Skeletal muscle cell (primary cell): ENCODE measurements around the gene ASTL.
"Not testable (repeated sequence)": the region's sequence is repeated elsewhere in the genome, so short reads cannot be mapped to it uniquely, and the experiment has no call there.

Experiments used
- DNase-seq: peaks from one replicate; pipeline ENCODE4 v3.0.0-alpha.2; 2010; ENCODE audit warnings: low read depth
- H3K4me3 ChIP-seq: 2 replicates; pipeline ENCODE4 v1.5.1; 2011; ENCODE audit warnings: low read depth, mild to moderate bottlenecking, control low read depth, low read length, moderate library complexity

ASTL gene

GRCh38 chr2:96147593-96148201 is 9.4 kb upstream of the ASTL start:
- DNase-seq, result no peak
- H3K4me3 ChIP-seq, result no peak overlapping the region

DNA sequence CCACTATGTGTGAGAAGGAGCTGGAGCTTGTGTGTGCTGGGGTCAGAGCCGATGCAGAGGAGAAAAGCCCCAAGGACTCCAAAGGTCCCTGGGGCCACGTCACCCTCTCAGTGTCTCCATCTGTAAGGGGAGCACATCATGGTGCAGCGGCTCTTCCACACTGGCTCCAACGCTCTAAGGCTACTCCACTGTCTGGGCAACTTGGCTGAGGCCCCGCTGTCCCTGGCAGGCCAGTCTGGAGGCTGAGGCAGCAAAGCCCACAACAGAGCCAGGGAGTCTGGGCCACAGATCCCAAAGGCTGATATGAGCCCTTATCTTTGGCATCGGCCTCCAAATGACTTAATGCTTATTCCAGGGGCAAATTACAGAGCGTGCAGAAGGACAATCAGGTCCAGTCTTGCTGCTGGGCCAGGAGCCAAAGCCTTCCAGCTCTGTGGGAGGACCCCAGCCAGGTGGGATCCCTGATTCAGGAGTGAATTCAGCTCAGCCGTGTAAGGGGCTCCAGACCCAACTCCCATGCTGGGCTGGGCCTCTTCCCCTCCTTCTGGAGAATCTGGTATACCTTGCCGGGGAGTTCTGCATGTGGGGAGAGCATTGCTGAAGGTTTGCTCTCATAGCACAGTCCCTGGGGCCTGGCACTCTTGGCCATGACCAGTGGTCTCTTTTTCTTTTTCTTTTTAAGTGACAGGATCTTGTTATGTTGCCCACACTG is 8.7 kb upstream of the ASTL start:
- H3K4me3 ChIP-seq, result no peak overlapping the region
- no peak for DNase-seq

DNA sequence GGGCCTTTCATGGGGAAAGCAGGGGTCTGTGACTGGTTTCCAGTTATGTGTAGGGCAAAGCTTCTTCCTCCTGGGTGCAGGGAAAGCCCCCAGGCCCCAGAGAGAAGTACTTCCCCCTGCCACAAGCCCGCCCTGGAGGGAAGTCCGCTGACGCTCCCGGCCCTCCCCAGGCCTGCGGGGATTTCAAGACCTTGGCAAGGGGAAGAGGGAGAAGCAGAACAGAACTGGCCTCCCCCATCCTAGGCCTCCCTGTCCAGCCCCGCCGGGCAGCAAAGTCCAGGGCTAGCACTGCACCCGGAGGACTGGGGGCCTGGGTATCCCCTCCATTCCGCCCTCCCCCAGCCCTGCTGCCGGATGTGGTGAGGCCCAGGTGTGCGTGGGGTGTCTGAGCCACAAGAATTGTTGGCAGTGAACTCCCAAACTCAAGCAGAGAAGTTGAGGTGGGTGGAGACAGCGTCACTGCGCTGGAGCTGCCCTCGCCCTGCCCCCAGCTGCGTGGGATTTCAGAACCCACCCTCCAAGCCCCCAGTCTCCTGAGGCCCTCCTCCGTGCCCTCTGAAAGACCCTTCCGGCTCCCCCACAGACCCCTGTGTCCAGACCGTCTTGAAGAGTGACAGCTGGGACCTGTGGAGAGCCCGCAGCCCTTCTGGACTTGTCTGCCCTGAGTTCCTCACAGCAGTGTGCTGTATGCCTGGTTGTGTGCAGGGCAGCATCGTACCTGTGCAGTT is 8.0 kb upstream of the ASTL start:
- H3K4me3 ChIP-seq, result no peak overlapping the region
- no peak for DNase-seq

DNA sequence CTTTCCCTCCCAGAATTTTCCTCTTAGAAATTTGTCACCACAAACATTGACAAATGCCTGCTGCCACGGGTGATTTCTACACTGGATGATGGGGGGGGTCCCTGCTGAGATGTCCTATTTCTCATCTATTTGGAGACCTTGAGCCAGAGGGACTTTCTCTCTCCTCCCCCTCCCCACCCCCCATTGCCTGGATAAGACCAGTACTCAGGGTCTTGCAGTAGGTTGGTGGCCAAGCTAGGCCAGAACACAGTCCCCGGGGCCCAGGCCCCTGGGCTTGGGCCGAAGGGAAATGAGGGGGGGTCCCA is 7.5 kb upstream of the ASTL start:
- DNase-seq, result no peak
- peak overlapping the region; percentile 55 for H3K4me3 ChIP-seq

GRCh38 chr2:96145036-96145847 is 6.9 kb upstream of the ASTL start, which contains the start of gene DUSP2:
DUSP2 (minus strand) TSS chr2:96145440; CDS start chr2:96145354, 86 bp downstream.
- peak within 1 kb of the TSS; percentile 55 for H3K4me3 ChIP-seq

GRCh38 chr2:96144481-96145035 is 6.3 kb upstream of the ASTL start:
- no peak for DNase-seq
- peak overlapping the region; percentile 55 for H3K4me3 ChIP-seq

More at GRCh38 chr2:96145036-96145847, 6.9 kb upstream of the ASTL start, which contains the start of gene DUSP2:
- DNase-seq, result no peak

DNA sequence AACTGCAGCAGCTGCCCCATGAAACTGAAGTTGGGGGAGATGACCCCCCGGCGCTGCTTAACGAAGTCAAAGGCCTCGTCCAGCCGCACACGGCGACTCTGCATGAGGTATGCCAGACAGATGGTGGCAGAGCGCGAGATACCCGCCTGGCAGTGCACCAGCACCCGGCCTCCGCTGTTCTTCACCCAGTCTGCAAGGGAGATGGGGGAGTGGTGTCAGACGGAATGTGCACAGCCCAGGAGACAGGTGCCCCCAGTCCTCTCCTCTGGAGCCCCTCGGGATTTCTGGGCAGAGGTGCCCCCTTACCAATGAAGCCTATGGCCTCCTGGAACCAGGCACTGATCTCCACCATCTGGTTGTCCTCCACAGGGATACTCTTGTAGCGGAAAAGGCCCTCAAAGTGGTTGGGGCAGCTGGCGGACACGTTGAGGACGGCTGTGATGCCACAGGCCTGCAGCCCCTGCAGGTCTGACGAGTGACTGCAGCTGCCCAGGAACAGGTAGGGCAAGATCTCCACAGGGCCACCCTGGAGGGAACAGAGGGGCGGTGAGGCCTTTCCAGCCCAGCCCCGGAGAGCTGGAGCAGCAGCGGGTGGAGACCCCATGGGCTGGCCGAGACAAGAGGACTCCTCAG is 5.7 kb upstream of the ASTL start:
- DNase-seq, result no peak
- peak overlapping the region; percentile 55 for H3K4me3 ChIP-seq

DNA sequence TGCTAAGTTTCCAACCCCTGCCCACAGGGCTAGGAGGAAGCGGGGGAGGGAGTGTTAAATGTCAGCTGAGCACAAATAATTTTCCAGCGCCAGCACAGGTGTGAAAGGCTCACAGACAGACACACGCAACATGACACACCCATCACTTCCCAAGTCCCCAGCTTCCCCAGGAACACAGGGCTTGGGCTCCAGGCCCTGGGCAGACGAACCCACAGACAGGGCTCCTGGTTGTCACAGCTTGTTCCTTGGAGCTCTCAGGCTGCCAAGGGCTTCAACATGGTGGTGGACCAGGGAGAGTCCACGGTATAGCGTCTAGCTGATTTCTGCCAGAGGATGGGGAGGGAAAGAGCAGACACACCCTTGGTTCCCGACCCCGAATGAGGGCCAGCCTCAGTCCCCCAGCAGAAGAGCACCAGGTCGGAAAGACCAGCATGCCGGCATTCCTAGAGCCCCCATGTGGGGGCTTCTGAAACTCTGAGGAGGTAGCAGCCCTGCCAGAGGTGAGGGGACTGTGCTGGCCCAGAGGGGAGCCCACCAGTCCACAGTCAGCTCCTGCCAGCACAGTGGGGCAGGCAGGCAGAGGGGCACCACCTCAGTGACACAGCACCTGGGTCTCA is 5.0 kb upstream of the ASTL start:
- H3K4me3 ChIP-seq, result peak overlapping the region; percentile 55
- no peak for DNase-seq

- no peak for DNase-seq
- no peak overlapping the region for H3K4me3 ChIP-seq
Observed at GRCh38 chr2:96142217-96143113, 4.2 kb upstream of the ASTL start.

DNA sequence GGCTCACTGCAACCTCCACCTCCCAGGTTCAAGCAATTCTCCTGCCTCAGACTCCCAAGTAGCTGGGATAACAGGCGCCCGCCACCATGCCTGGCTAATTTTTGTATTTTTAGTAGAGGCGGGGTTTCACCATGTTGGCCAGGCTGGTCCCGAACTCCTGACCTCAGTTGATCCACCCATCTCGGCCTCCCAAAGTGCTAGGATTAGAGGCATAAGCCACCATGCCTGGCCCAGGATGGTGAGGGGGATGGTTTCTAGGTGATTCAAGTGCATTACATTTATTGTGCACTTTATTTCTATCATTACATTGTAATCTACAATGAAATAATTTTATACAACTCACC is 3.3 kb upstream of the ASTL start:
- not testable (repeated sequence) for DNase-seq, H3K4me3 ChIP-seq

GRCh38 chr2:96140941-96141623 is 2.8 kb upstream of the ASTL start:
- H3K4me3 ChIP-seq, result no peak overlapping the region
- DNase-seq, result no peak

DNA sequence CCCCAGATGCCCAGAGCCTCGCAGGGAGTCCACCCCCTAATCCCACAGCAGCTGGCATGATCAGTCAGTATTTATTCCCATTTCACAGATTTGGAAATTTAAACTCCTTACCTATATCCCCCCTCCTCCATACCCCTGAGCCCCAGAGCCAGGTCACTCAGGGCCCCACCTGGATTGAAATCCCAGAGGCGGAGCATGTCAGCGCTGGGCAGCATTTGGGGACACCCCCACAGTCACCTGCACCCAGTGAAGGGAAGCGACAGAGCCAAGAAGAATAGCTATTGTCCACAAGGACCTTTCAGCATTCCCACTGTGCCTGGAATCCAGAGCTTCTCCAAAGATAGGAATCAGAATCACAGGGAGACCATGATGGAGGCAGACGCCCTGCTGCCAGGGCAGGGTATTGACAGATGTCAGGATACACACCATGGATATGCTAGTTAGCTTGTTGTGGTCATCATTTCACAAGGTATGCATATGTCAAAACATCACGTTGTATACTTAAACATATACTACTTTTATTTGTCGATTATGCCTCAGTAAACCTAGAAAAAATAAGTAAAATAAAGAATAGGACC is 968 bp upstream of the ASTL start:
- DNase-seq, result no peak
- H3K4me3 ChIP-seq, result no peak overlapping the region

DNA sequence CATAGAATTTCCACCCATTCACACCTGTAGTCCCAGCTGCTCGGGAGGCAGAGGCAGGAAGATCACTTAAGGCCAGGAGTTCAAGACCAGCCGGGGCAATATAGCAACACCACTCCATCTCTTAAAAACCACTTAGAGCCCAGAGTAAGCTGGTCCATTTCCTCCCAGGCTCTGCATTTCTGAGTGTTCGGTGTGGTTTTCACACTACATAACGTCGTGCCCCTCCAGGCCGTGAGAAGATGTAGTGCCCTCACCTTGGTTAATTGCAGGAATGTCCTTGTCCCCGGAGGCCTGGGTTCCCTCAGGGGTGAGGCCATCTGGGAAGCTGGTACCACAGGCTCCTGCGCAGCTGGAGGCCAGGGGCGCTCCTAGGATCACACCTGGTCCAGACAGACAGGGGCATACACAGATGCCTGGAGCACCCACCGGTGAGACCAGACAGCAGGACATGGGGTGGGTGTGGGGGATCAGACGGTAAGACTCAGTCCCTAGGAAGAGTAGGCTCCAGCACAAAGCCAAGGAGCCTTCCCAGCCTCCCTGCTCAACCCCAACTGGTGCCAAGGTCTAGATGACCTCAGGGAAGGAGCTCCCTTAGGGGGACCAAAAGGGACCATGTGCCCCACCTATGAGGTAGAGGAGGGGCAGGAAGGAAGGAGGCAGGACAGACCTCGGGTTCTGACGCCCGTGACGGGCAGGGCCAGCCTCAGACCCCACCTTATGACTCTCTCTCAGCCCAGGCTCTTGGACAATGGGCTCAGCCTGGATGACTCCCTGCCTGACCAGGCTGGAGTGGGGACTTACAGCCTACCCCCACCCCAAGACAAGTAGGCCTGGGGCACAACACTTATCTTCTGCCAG is 752 bp downstream of the ASTL start:
- no peak for DNase-seq
- no peak overlapping the region for H3K4me3 ChIP-seq

DNA sequence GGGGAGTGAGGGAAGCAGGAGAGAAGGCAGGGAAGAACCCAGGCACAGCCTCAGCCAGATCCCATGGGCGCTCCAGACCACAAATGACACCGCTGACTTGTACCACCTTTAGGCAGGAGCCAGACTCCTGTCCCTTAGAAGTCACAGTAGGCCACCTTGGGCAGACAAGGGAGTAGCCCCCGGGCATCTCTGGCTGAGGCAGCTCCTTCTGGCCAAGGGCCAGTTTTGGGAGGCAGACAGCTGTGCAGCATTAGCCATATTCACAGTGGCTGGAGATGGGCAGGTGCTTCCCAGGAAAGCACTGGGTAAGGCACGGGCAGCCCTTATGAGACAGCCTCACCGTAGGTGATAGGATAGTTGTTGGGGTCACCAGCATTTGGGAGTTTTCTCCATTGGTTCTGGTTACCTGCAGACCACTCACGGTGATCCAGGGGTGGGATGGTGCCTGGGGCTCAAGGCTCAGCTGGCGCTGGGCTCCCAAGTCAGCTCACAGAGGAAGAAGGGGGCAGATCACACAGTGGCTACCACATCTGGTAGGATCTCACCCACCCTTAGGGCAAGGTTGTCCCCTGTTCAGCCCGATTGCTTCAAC is 2.1 kb downstream of the ASTL start:
- no peak for DNase-seq
- H3K4me3 ChIP-seq, result no peak overlapping the region

DNA sequence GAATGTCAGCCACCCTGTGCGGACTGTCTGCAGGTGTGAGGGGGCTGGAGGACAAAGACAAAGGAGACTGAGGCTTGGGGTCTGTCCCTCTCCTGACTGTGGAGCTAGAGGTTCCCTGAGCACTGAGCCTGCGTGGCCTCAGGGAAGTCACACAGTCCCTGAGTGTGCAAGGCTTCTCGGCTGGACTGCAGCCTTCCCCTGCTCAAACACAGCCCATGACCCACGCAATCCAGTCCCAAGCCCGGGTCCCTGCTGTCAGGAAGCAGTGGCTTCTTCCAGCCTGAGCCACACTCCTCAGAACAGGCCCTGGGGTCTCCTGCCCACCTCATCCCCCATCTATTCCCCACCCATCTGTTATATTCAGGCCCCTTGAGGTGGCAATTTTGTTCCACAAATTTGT is 2.7 kb downstream of the ASTL start:
- DNase-seq, result no peak
- no peak overlapping the region for H3K4me3 ChIP-seq

DNA sequence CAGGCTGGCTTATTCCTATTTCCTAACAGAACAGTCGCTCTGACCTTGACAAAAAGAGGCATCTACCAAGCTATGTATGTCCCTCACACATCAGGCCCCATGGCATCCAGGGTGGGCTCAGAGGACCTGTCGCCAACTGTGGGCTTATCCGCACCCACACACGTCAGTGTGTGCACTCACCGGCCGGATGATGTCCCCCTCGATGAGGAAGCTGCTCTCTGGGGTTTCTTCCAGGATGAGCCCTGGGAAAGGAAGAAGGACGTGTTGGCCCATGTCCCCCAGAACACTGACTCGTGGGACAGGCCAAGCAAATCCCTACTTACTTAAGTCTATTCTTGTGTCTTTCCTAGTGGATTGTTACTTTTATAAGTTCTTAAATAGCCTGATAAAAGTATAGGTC is 3.1 kb downstream of the ASTL start:
- no peak for DNase-seq
- no peak overlapping the region for H3K4me3 ChIP-seq
